DOHH2 (cell line): ENCODE measurements around the gene AGO3.

Experiments used
- H3F3A ChIP-seq: fragments of 200-600 bp; sonication (generic), shearing (Covaris generic); 2 replicates; pipeline ENCODE4 v1.6.0; 2016; ENCODE audit warnings: antibody characterized with exemption, mild to moderate bottlenecking; ENCODE audit not compliant: control insufficient read depth, insufficient read depth
- H3K27ac ChIP-seq: fragments of 200-600 bp; sonication (generic); 2 replicates; pipeline ENCODE4 v1.5.1; 2014; ENCODE audit warnings: low read depth, mild to moderate bottlenecking, low read length, moderate library complexity
- H3K27me3 ChIP-seq: fragments of 200-600 bp; sonication (generic); 2 replicates; pipeline ENCODE4 v1.6.1; 2014; ENCODE audit warnings: mild to moderate bottlenecking, low read length, mixed read lengths; ENCODE audit not compliant: control insufficient read depth
- H3K36me3 ChIP-seq: fragments of 200-600 bp; sonication (generic); 2 replicates; pipeline ENCODE4 v1.6.1; 2014; ENCODE audit warnings: mild to moderate bottlenecking, low read length, moderate library complexity, mixed read lengths; ENCODE audit not compliant: control insufficient read depth
- H3K4me1 ChIP-seq: fragments of 200-600 bp; sonication (generic); 2 replicates; pipeline ENCODE4 v1.6.1; 2014; ENCODE audit warnings: mild to moderate bottlenecking, low read length, mixed read lengths; ENCODE audit not compliant: control insufficient read depth
- H3K4me2 ChIP-seq: fragments of 200-600 bp; sonication (generic); 2 replicates; pipeline ENCODE4 v1.6.0; 2014; ENCODE audit warnings: mild to moderate bottlenecking, low read length, moderate library complexity
- H3K4me3 ChIP-seq: fragments of 200-600 bp; sonication (generic); 2 replicates; pipeline ENCODE4 v1.5.1; 2014; ENCODE audit warnings: mild to moderate bottlenecking, low read length, mixed read lengths
- H3K79me2 ChIP-seq: fragments of 200-600 bp; sonication (generic); 2 replicates; pipeline ENCODE4 v1.6.1; 2014; ENCODE audit warnings: mild to moderate bottlenecking, low read length, mixed read lengths; ENCODE audit not compliant: control insufficient read depth
- H3K9me2 ChIP-seq: fragments of 200-600 bp; sonication (generic); replicated peaks from 2 replicates; pipeline ENCODE4 v1.6.1; 2014; ENCODE audit warnings: mild to moderate bottlenecking, low read length, mixed read lengths; ENCODE audit not compliant: control insufficient read depth
- H3K9me3 ChIP-seq: fragments of 200-600 bp; sonication (generic); 2 replicates; pipeline ENCODE4 v1.6.1; 2014; ENCODE audit warnings: antibody characterized with exemption, low read length, mixed read lengths; ENCODE audit not compliant: control insufficient read depth, insufficient read depth
- H4K20me1 ChIP-seq: fragments of 200-600 bp; sonication (generic); 2 replicates; pipeline ENCODE4 v1.6.0; 2014; ENCODE audit warnings: low read depth, mild to moderate bottlenecking, antibody characterized with exemption, low read length, moderate library complexity; ENCODE audit not compliant: control insufficient read depth, insufficient read depth
- CTCF ChIP-seq: fragments of 200-600 bp; sonication (generic); IDR thresholded peaks from one replicate; pipeline ENCODE4 v1.5.1; 2014; ENCODE audit warnings: antibody characterized with exemption, mild to moderate bottlenecking, low read depth, low read length; ENCODE audit not compliant: poor library complexity, severe bottlenecking
- EZH2phosphoT487 ChIP-seq: fragments of 200-600 bp; sonication (generic); IDR thresholded peaks from 2 replicates; pipeline ENCODE4 v1.6.1; 2017; ENCODE audit warnings: borderline replicate concordance, mild to moderate bottlenecking, antibody characterized with exemption, low read length, moderate library complexity, mixed read lengths

The AGO3 gene

GRCh38 chr1:35932158-35932636 lies 1.3 kb downstream of the AGO3 start:
- peak overlapping the region; percentile 80 for H3K4me3 ChIP-seq
- TF ChIP-seq EZH2phosphoT487 (no peak), CTCF (no peak)

GRCh38 chr1:35932941-35933340 lies 2.0 kb downstream of the AGO3 start:
- peaks cover 11% of the 10 kb centered on the region for H3F3A ChIP-seq
- no peaks in the 10 kb centered on the region for H3K9me3 ChIP-seq
- no peak overlapping the region for H3K27ac ChIP-seq
- peak overlapping the region; percentile 80 for H3K4me3 ChIP-seq
- H3K9me2 ChIP-seq, result no peaks in the 10 kb centered on the region
- H3K4me2 ChIP-seq, result peak overlapping the region; percentile 61
- H3K36me3 ChIP-seq, result 0 out of 2 replicates have a peak, but pooled peaks cover 3% of the 10 kb centered on the region
- peaks cover 48% of the 10 kb centered on the region for H3K4me1 ChIP-seq
- no peaks in the 10 kb centered on the region for H4K20me1 ChIP-seq
- peaks cover 66% of the 10 kb centered on the region for H3K79me2 ChIP-seq
- TF ChIP-seq CTCF (no peak), EZH2phosphoT487 (no peak)
- H3K27me3 ChIP-seq, result no peaks in the 10 kb centered on the region

More at GRCh38 chr1:35932158-35932636, 1.3 kb downstream of the AGO3 start:
- Histone ChIP-seq H4K20me1 (no peaks in the 10 kb centered on the region), H3K79me2 (peaks cover 59% of the 10 kb centered on the region), H3K4me1 (peaks cover 48% of the 10 kb centered on the region), H3K36me3 (0 out of 2 replicates have a peak, but pooled peaks cover 3% of the 10 kb centered on the region), H3K9me2 (no peaks in the 10 kb centered on the region), H3K27ac (peak overlapping the region; percentile 74; the same call in 1 of the 2 replicates), H3K4me2 (peak overlapping the region; percentile 61), H3F3A (peaks cover 11% of the 10 kb centered on the region), H3K27me3 (no peaks in the 10 kb centered on the region), H3K9me3 (no peaks in the 10 kb centered on the region)

DNA sequence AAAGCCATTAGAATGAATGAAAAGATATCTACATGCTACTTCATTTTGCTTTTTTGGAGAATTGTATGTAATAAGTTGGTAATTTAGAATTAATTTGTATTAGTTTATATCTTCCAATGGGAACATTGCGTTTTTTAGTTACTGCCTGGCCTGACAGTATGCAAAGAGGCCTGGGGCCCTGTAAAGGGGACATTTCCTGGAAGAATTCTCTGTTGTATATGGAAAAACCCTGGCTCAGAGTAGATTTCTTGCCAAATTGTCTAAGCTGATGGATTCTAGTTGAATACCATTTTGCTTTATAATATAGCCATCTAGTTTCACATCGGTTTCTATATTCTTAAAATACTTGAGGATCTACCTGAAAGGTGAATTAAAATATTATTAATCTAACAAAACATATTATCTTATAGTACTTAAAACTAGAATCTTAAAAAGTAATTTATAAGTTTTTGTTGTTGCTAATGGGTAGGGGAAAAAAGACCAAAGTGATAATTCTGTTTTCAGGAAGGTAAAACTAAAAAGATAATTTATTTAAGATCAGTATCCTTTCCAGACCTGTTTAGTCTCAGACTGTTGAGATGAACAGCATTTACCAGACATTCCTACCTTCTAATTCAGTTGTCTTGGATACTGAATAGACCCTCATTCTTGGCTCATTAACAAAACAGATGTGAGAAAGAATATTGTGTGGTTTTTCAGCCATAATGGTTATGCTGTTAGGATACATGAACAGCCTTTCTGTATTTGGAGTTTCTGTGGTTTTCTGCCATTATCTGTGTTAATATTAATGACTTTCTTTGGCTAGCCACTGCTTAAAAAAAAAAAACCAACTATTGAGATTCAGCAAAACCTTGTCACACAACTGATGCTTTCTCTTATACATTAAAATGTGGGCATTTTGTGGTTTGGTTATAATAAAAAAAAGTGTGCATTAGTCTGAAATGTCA lies 4.8 kb downstream of the AGO3 start:
- no peak for TF ChIP-seq CTCF
- no peak for TF ChIP-seq EZH2phosphoT487
- 0 out of 2 replicates have a peak overlapping the region, but pooled peaks have one; percentile 18 for H3K4me2 ChIP-seq
- peaks cover 92% of the 10 kb centered on the region for H3K79me2 ChIP-seq
- no peaks in the 10 kb centered on the region for H3F3A ChIP-seq
- no peak overlapping the region for H3K27ac ChIP-seq
- H3K9me2 ChIP-seq, result no peaks in the 10 kb centered on the region
- no peaks in the 10 kb centered on the region for H4K20me1 ChIP-seq
- peaks cover 38% of the 10 kb centered on the region for H3K4me1 ChIP-seq
- H3K9me3 ChIP-seq, result no peaks in the 10 kb centered on the region
- no peak overlapping the region; the same call in 1 of the 2 replicates for H3K4me3 ChIP-seq
- no peaks in the 10 kb centered on the region for H3K27me3 ChIP-seq
- peaks cover 5% of the 10 kb centered on the region; the same call in 1 of the 2 replicates for H3K36me3 ChIP-seq
